Measurements from ENCODE around the gene ZFYVE28.

DNA sequence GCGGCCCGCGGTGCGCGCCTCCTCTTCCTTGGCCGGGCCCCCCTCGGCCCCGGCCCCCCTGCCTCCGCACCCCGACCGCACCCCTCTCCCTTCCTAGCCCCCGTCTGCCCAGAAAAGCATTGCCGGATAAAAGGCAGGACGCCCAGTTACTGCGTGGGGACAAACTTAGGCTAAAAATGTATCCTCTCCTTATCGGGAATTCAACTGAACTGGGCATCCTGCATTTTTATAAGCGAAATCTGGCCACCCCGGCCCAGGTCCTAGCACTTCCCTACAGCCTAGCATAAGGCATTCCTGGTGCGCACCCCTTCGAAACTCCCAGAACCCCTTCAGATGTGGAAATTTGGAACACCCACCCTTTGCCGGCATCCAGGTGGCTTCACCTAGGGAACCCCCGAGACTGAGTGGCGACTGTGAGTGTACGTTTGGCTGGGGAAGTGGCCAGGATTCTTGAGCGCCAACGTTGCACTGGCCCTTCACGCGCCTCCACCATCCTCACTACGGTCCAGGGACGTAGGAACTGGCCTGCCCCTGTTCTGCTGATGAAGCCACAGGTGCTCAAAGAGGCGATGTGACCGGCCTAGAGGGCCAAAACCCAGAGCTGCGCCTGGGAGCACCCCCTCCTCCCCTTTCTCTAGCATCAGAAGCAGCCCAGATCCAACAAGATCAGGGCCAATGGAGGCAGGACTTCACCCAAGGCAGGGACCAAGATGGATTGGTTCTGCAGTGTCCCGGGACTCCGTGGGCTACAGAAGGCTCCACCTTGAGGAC lies 44.7 kb upstream of the ZFYVE28 start:
- TF ChIP-seq POLR2A (IDR thresholded peaks at IDR 0.05) = no peak
- TF ChIP-seq, protein P1, sequence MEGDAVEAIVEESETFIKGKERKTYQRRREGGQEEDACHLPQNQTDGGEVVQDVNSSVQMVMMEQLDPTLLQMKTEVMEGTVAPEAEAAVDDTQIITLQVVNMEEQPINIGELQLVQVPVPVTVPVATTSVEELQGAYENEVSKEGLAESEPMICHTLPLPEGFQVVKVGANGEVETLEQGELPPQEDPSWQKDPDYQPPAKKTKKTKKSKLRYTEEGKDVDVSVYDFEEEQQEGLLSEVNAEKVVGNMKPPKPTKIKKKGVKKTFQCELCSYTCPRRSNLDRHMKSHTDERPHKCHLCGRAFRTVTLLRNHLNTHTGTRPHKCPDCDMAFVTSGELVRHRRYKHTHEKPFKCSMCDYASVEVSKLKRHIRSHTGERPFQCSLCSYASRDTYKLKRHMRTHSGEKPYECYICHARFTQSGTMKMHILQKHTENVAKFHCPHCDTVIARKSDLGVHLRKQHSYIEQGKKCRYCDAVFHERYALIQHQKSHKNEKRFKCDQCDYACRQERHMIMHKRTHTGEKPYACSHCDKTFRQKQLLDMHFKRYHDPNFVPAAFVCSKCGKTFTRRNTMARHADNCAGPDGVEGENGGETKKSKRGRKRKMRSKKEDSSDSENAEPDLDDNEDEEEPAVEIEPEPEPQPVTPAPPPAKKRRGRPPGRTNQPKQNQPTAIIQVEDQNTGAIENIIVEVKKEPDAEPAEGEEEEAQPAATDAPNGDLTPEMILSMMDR (IDR thresholded peaks at IDR 0.05) = no peak
